K562 (cell line): ENCODE measurements around the gene GTF3C1. TPM values are rescaled to one million over a fixed set of nuclear protein-coding genes. Genes with fewer than 3 reads are reported as not detected.
A peak's percentile ranks its signal among the peaks of the same experiment; 100 is the strongest.

Source experiments
- ATAC-seq: fragments of 200-7000 bp; cut with Tn5 transposase; 3 replicates; pipeline ENCODE4 v1.9.1; 2020; ENCODE audit warnings: moderate library complexity
- BruUV-seq: library from RNA; stranded (reverse); fragments of 400-500 nt; replicated peaks from 2 replicates; lab custom pipeline; 2021; lab: Mats Ljungman, UMichigan
- CTCF ChIA-PET: fragments of 300-600 bp; formaldehyde crosslinking; extraction: SDS; loops from one replicate; lab custom pipeline; 2021; ENCODE audit warnings: low intra/inter-chr PET ratio; lab: Yijun Ruan, JAX
- POLR2A ChIA-PET: fragments of 300-600, 350-650 bp; sonication (Branson Sonifier 250); formaldehyde crosslinking; extraction: SDS; loops from one replicate; lab custom pipeline; 2021; ENCODE audit warnings: antibody characterized with exemption, inconsistent platforms; lab: Yijun Ruan, JAX
- DNase-seq, 4 experiments: peaks; one replicate each; pipeline versions ENCODE4 v3.0.0 to v3.0.0-alpha.2; 2011 to 2018; ENCODE audit warnings: low spot score in 3 of 4, mixed read lengths in 3 of 4; ENCODE audit errors: extremely low read depth in 1 of 4
- FAIRE-seq: peaks from 2 replicates; lab custom pipeline; 2011; peaks lifted over from hg19 to GRCh38; lab: Jason Lieb, UNC
- H2AFZ ChIP-seq: 2 replicates; pipeline ENCODE4 v1.6.0; 2011; ENCODE audit warnings: low read depth, low read length, control low read depth, inconsistent platforms
- H3K27ac ChIP-seq: fragments of 200-600 bp; 3 replicates; pipeline ENCODE4 v1.8.0; 2011; ENCODE audit warnings: low read depth, mild to moderate bottlenecking, control low read depth, inconsistent platforms, low read length, moderate library complexity, mixed read lengths; ENCODE audit errors: extremely low read depth
- H3K27me3 ChIP-seq, 2 experiments: fragments of 300-600 bp in 1 of 2; 2 replicates in 1 of 2; 3 replicates in 1 of 2; pipeline versions ENCODE4 v1.6.0 to v1.8.0; 2011; ENCODE audit warnings: inconsistent platforms in 2 of 2, low read length in 2 of 2, mild to moderate bottlenecking in 1 of 2, mixed read lengths in 1 of 2, moderate library complexity in 1 of 2; ENCODE audit not compliant: control insufficient read depth in 2 of 2, insufficient read depth in 2 of 2
- H3K36me3 ChIP-seq: fragments of 300-600 bp; 3 replicates; pipeline ENCODE4 v1.8.0; 2011; ENCODE audit warnings: mild to moderate bottlenecking, low read length, inconsistent platforms; ENCODE audit not compliant: control insufficient read depth, insufficient read depth
- H3K4me1 ChIP-seq, 2 experiments: fragments of 200-600 bp in 1 of 2; replicated peaks in 1 of 2; 2 replicates in 1 of 2; 3 replicates in 1 of 2; pipeline versions ENCODE4 v1.5.1 to v1.8.0; 2011; ENCODE audit warnings: inconsistent platforms in 2 of 2, low read length in 2 of 2, mild to moderate bottlenecking in 1 of 2, mixed read lengths in 1 of 2, moderate library complexity in 1 of 2; ENCODE audit not compliant: control insufficient read depth in 2 of 2, insufficient read depth in 2 of 2
- H3K4me2 ChIP-seq: 2 replicates; pipeline ENCODE4 v1.6.1; 2011; ENCODE audit warnings: low read length, control low read depth, inconsistent platforms, mixed read lengths; ENCODE audit not compliant: insufficient read depth
- H3K4me3 ChIP-seq: fragments of 200-600 bp; sonication (generic), shearing (Covaris generic); 2 replicates; pipeline ENCODE4 v1.5.1; 2016; ENCODE audit warnings: control low read depth, inconsistent platforms
- H3K79me2 ChIP-seq: fragments of 200-600 bp; 3 replicates; pipeline ENCODE4 v1.8.0; 2011; ENCODE audit warnings: low read length, inconsistent platforms; ENCODE audit not compliant: control insufficient read depth, insufficient read depth
- H3K9ac ChIP-seq, 2 experiments: 2 replicates each; pipeline versions ENCODE4 v1.6.0 to v1.6.1; 2011; ENCODE audit warnings: low read depth in 2 of 2, low read length in 2 of 2, control low read depth in 1 of 2, inconsistent platforms in 1 of 2, mild to moderate bottlenecking in 1 of 2, mixed read lengths in 1 of 2; ENCODE audit not compliant: insufficient read depth in 1 of 2
- H3K9me1 ChIP-seq: one replicate; pipeline ENCODE4 v1.6.0; 2011; ENCODE audit warnings: inconsistent platforms, mild to moderate bottlenecking, low read length, moderate library complexity; ENCODE audit not compliant: control insufficient read depth, insufficient read depth
- H3K9me3 ChIP-seq: replicated peaks from 2 replicates; pipeline ENCODE4 v1.5.1; 2011; ENCODE audit warnings: low read depth, low read length, inconsistent platforms; ENCODE audit not compliant: control insufficient read depth, insufficient read depth
- H4K20me1 ChIP-seq: replicated peaks from 2 replicates; pipeline ENCODE4 v1.6.1; 2011; ENCODE audit warnings: low read length, inconsistent platforms, mixed read lengths; ENCODE audit not compliant: control insufficient read depth, insufficient read depth
- DDX20 ChIP-seq: fragments of 450-650 bp; IDR thresholded peaks from 2 replicates; pipeline ENCODE4 v1.6.1; 2016; ENCODE audit warnings: missing genetic modification characterization, low read depth, mild to moderate bottlenecking, missing compliant biosample characterization, moderate library complexity
- FOXM1 ChIP-seq, 2 experiments: fragments of 450-650 bp in 1 of 2; sonication (generic) in 1 of 2; formaldehyde crosslinking in 1 of 2; IDR thresholded peaks; 2 replicates each; pipeline versions ENCODE4 v1.6.1 to v1.9.0; 2017 to 2022; ENCODE audit warnings: low read depth in 2 of 2, mild to moderate bottlenecking in 2 of 2, missing genetic modification reagents in 1 of 2, moderate library complexity in 1 of 2
- HNRNPUL1 ChIP-seq: fragments of 200-400 bp; formaldehyde crosslinking; IDR thresholded peaks from 2 replicates; pipeline ENCODE4 v1.6.1; 2017; ENCODE audit warnings: low read length
- MCM5 ChIP-seq: fragments of 450-650 bp; IDR thresholded peaks from 2 replicates; pipeline ENCODE4 v1.6.1; 2016; ENCODE audit warnings: low read depth
- NR1H2 ChIP-seq: sonication (generic); formaldehyde crosslinking; IDR thresholded peaks from 2 replicates; pipeline ENCODE4 v1.4.0; 2020; ENCODE audit warnings: mild to moderate bottlenecking, missing genetic modification reagents
- SMAD4 ChIP-seq: fragments of 250-450 bp; sonication (Bioruptor Pico); conservative IDR thresholded peaks from 2 replicates; pipeline ENCODE4 v1.8.0; 2021; ENCODE audit warnings: inconsistent platforms, mild to moderate bottlenecking, moderate library complexity
- WHSC1 ChIP-seq: IDR thresholded peaks from one replicate; pipeline ENCODE4 v1.6.1; 2012; ENCODE audit warnings: low read length, control low read depth, inconsistent platforms
- ZNF316 ChIP-seq: fragments of 450-650 bp; IDR thresholded peaks from 2 replicates; pipeline ENCODE4 v1.6.1; 2016
- ZNF347 ChIP-seq: fragments of 450-650 bp; formaldehyde crosslinking; IDR thresholded peaks from 2 replicates; pipeline ENCODE4 v1.4.0; 2020; ENCODE audit warnings: low read depth, mild to moderate bottlenecking, moderate library complexity
- ZNF77 ChIP-seq: fragments of 250-450 bp; sonication (Bioruptor Pico); IDR thresholded peaks from 2 replicates; pipeline ENCODE4 v1.5.0; 2020
- WGBS: fragments of 100-300 bp; shearing (Covaris generic); methylation state at CpG from one replicate; pipeline ENCODE4 v1.1.6; 2016; ENCODE audit warnings: low coverage, mixed read lengths; ENCODE audit not compliant: insufficient coverage; ENCODE audit errors: missing lambda C conversion rate; 5-methylcytosine and 5-hydroxymethylcytosine counted together
- in situ Hi-C: fragments of 300-500 bp; cut with MboI; formaldehyde crosslinking; loops from 4 replicates; pipeline ENCODE4 v1.15.0; 2018; ENCODE audit warnings: inconsistent platforms, mixed read lengths
- intact Hi-C: fragments of 100-400 bp; cut with micrococcal nuclease; formaldehyde crosslinking; loops from 2 replicates; pipeline ENCODE4 v1.14.2; 2022
- polyA plus RNA-seq, 8 experiments: library from polyadenylated mRNA; depleted of rRNA in 4 of 8; stranded (reverse) in 5 of 8; unstranded in 3 of 8; fragments of >200 nt; fragmentation: Nextera tagmentation in 2 of 8; fragmentation: Illumina TruSeq in 1 of 8; extraction: Ambion mirVana in 2 of 8; extraction: Trizol in 1 of 8; gene quantifications; 2 replicates each; pipeline versions ENCODE4 v1.2.1 to v1.2.3, GENCODE V29; 2011 to 2014; ENCODE audit warnings: inconsistent platforms in 1 of 8, missing spikeins in 1 of 8
- total RNA-seq, 7 experiments: library from RNA; depleted of rRNA in 6 of 7; stranded (reverse); fragments of >200 nt in 6 of 7; fragmentation: Illumina TruSeq in 2 of 7; extraction: Trizol in 2 of 7; gene quantifications; 2 replicates each; pipeline versions ENCODE4 v1.2.1 to v1.2.3, GENCODE V29; 2011 to 2021; ENCODE audit warnings: low replicate concordance in 1 of 7
- TF ChIP-seq, protein P1 (sequence below): fragments of 450-650 bp; IDR thresholded peaks from 2 replicates; pipeline ENCODE4 v1.6.1; 2016; ENCODE audit warnings: antibody characterized with exemption
- TF ChIP-seq, protein P2 (sequence below): sonication (generic); formaldehyde crosslinking; IDR thresholded peaks from 2 replicates; pipeline ENCODE4 v1.8.0; 2022; ENCODE audit warnings: mild to moderate bottlenecking, low read depth, missing genetic modification reagents

GTF3C1 gene
- total and polyA plus RNA-seq, 9 of the 15 experiments (the other 6 are each of a cell fraction or from before 2014, with no cell fraction given): 0.72 to 63.6 (median 30.9) TPM

DNA sequence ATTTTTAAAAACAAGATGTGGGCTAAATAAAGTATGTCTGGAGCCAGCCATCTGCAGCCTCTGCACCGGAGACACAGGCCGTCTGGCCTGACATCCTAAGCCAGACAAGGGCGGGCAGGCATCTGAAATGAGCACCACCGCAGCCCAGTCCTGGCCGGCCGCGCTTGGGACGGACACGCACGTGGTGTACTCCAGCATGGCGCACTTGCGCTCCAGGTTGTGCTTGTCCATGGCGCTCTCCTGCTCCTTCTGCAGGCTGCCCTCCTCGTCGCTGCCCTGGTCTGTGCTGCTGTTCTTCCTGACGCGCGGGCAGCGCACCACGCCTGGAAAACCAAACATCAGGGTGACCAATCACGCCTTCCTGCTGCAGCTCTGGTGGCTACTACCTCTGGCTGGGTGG lies 60.3 kb downstream of the GTF3C1 start (continued):
- TF ChIP-seq, protein P1, sequence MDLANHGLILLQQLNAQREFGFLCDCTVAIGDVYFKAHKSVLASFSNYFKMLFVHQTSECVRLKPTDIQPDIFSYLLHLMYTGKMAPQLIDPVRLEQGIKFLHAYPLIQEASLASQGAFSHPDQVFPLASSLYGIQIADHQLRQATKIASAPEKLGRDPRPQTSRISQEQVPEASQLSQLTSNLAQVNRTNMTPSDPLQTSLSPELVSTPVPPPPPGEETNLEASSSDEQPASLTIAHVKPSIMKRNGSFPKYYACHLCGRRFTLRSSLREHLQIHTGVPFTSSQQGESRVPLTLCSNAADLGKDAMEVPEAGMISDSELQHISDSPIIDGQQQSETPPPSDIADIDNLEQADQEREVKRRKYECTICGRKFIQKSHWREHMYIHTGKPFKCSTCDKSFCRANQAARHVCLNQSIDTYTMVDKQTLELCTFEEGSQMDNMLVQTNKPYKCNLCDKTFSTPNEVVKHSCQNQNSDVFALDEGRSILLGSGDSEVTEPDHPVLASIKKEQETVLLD: no peak
- TF ChIP-seq ZNF77 (CRISPR knock-in tag) (no peak), DDX20 (tag) (no peak), ZNF347 (no peak), NR1H2 (CRISPR knock-in tag) (no peak), SMAD4 (no peak)

DNA sequence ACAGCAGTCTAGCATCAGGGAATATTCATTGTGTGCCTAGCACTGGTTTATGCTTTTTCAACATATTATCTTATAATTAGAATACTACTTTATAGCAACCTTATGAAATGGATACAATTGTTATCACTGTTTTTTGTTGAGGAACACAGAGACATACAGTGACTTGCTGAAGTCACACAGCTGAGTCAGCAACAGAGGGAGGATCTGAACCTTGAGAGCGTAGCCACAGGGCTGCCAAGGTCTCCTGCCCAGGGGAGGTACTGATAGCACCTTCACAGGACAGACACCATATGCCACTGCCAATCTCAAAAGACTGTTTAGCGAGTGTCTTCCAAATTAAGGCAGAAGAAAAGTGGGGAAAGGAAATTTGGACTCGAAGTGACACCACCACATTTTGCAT lies 63.0 kb downstream of the GTF3C1 start:
- no peaks in the 10 kb centered on the region for H3K9me1 ChIP-seq
- no peak for DNase-seq
- CTCF ChIA-PET: no interaction called here

More for the DNA sequence above, 63.0 kb downstream of the GTF3C1 start:
- 94% methylated on average over 2 of the region's 3 CpGs for WGBS
- TF ChIP-seq HNRNPUL1 (no peak), MCM5 (no peak), FOXM1 (IDR thresholded peaks at IDR 0.05; ENCODE audit: low read depth) (no peak), FOXM1 (CRISPR knock-in tag; IDR thresholded peaks at IDR 0.05; ENCODE audit: low read depth) (no peak), WHSC1 (no peak), ZNF316 (peak; percentile 26; the same call in 1 of the 2 replicates)
- TF ChIP-seq, protein P2, sequence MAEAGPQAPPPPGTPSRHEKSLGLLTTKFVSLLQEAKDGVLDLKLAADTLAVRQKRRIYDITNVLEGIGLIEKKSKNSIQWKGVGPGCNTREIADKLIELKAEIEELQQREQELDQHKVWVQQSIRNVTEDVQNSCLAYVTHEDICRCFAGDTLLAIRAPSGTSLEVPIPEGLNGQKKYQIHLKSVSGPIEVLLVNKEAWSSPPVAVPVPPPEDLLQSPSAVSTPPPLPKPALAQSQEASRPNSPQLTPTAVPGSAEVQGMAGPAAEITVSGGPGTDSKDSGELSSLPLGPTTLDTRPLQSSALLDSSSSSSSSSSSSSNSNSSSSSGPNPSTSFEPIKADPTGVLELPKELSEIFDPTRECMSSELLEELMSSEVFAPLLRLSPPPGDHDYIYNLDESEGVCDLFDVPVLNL (CRISPR knock-in tag): no peak
- no TSS peak for BruUV-seq
- intact Hi-C loops: no loop called here
- Histone ChIP-seq H3K9ac (no peak overlapping the region), H3K4me1 (no peaks in the 10 kb centered on the region), H3K27ac (no peak overlapping the region), H3K9me3 (no peaks in the 10 kb centered on the region), H3K4me2 (no peak overlapping the region), H3K36me3 (peaks cover 95% of the 10 kb centered on the region), H3K27me3 (no peaks in the 10 kb centered on the region), H4K20me1 (no peaks in the 10 kb centered on the region; the same call in 1 of the 2 replicates), H3K4me3 (no peak overlapping the region), H2AFZ (no peak overlapping the region), H3K79me2 (no peaks in the 10 kb centered on the region)
- POLR2A ChIA-PET: interaction anchor here (0.8 kb wide), 1 partner anchor 9 kb away, joined by 3 read pairs; no protein-coding TSS in a partner anchor
- ATAC-seq (no peak), FAIRE-seq (no peak)
- in situ Hi-C loops: no loop called here
